ENCODE measurements around the gene PHACTR1.

GRCh38 chr6:13191461-13191860 lies 474.9 kb downstream of the PHACTR1 start:
- TF ChIP-seq CTCF (IDR thresholded peaks at IDR 0.05): no peak
- TF ChIP-seq RCOR1 (IDR thresholded peaks at IDR 0.05; ENCODE audit: low read length): no peak
- no peak for TF ChIP-seq USF1 (IDR thresholded peaks at IDR 0.05; ENCODE audit: borderline replicate concordance, low read depth)
- TF ChIP-seq MAX (IDR thresholded peaks at IDR 0.05; ENCODE audit: low read depth): no peak
- TF ChIP-seq POLR2AphosphoS5 (IDR thresholded peaks at IDR 0.05; ENCODE audit: low read depth, low read length): no peak
- TF ChIP-seq MXI1 (IDR thresholded peaks at IDR 0.05; ENCODE audit: low read depth, low read length): no peak
- TF ChIP-seq YY1 (IDR thresholded peaks at IDR 0.05; ENCODE audit: low read depth): no peak
- no peak for TF ChIP-seq EP300 (IDR thresholded peaks at IDR 0.05; ENCODE audit: borderline replicate concordance in 1 of 2, low read depth in 1 of 2, low read length in 1 of 2)

All from SK-N-SH (cell line).